ENCODE measurements around the gene SWSAP1.

DNA sequence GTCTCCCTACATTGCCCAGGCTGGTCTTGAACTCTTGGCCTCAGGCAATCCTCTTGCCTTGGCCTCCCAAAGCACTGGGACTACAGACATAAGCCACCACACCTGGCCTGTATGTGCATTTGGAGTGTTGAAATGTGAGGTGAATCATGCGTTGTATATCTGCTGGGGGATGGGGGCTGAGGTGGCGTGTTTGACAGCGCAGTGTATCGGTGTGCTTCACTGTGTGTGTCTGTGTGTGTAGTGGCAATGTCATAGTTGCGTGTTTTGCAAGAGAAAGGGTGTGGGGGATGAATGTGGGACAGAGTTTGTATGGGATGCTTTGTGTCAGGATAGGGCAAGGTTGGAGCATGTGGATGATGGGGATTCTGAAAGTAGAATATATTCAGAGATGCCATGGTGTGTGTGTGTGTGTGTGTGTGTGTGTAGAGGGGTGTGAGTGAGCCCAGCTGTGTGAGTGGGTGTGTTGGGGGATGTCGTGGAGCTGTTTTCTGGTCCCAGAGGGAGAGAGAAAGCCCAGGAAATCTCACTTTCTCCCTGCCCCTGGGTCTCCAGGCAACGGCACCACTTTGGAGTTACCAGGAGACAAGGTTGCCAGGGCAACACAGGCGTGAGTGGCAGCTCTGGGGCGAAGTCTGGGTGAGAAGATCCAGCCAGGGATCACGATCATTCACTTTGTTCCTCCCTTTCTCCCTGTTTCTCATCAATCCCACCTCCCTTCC, 1.1 kb upstream of the SWSAP1 start:
- TF ChIP-seq, protein P1, sequence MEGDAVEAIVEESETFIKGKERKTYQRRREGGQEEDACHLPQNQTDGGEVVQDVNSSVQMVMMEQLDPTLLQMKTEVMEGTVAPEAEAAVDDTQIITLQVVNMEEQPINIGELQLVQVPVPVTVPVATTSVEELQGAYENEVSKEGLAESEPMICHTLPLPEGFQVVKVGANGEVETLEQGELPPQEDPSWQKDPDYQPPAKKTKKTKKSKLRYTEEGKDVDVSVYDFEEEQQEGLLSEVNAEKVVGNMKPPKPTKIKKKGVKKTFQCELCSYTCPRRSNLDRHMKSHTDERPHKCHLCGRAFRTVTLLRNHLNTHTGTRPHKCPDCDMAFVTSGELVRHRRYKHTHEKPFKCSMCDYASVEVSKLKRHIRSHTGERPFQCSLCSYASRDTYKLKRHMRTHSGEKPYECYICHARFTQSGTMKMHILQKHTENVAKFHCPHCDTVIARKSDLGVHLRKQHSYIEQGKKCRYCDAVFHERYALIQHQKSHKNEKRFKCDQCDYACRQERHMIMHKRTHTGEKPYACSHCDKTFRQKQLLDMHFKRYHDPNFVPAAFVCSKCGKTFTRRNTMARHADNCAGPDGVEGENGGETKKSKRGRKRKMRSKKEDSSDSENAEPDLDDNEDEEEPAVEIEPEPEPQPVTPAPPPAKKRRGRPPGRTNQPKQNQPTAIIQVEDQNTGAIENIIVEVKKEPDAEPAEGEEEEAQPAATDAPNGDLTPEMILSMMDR (IDR thresholded peaks at IDR 0.05), result no peak
- no peak for TF ChIP-seq POLR2A (IDR thresholded peaks at IDR 0.05)
